HepG2 (cell line): ENCODE measurements around the gene FAM219A. TPM values are rescaled to one million over a fixed set of nuclear protein-coding genes. Genes with fewer than 3 reads are reported as not detected.

Source experiments
- BRCA1 ChIP-seq: sonication (generic); formaldehyde crosslinking; IDR thresholded peaks from 2 replicates; pipeline ENCODE4 v1.4.0; 2020; ENCODE audit warnings: missing genetic modification reagents
- DNMT3B ChIP-seq: conservative IDR thresholded peaks from 2 replicates; pipeline ENCODE4 v1.6.1; 2016; ENCODE audit warnings: missing biosample characterization, control low read depth
- ERF ChIP-seq: IDR thresholded peaks from 2 replicates; pipeline ENCODE4 v1.6.1; 2018; ENCODE audit warnings: missing biosample characterization, missing genetic modification reagents
- FOXJ3 ChIP-seq: sonication (generic); formaldehyde crosslinking; IDR thresholded peaks from 2 replicates; pipeline ENCODE4 v1.4.0; 2020; ENCODE audit warnings: missing genetic modification reagents, mild to moderate bottlenecking, borderline replicate concordance
- NFIB ChIP-seq: sonication (generic); formaldehyde crosslinking; IDR thresholded peaks from 2 replicates; pipeline ENCODE4 v1.9.0; 2021; ENCODE audit warnings: missing genetic modification reagents, mild to moderate bottlenecking, borderline replicate concordance
- NFYC ChIP-seq: IDR thresholded peaks from 2 replicates; pipeline ENCODE4 v1.6.1; 2016; ENCODE audit warnings: missing genetic modification reagents, missing compliant biosample characterization
- PRPF4 ChIP-seq: fragments of 200-400 bp; formaldehyde crosslinking; IDR thresholded peaks from 2 replicates; pipeline ENCODE4 v1.6.1; 2016; ENCODE audit warnings: low read length, low read depth; ENCODE audit not compliant: poor library complexity, severe bottlenecking
- PTBP1 ChIP-seq: fragments of 200-400 bp; formaldehyde crosslinking; IDR thresholded peaks from 2 replicates; pipeline ENCODE4 v1.6.1; 2018; ENCODE audit warnings: low read length, low read depth; ENCODE audit not compliant: poor library complexity, severe bottlenecking
- RFXANK ChIP-seq: IDR thresholded peaks from 2 replicates; pipeline ENCODE4 v1.6.1; 2016
- SP4 ChIP-seq: sonication (generic); formaldehyde crosslinking; IDR thresholded peaks from 2 replicates; pipeline ENCODE4 v1.8.1; 2023; ENCODE audit warnings: mild to moderate bottlenecking, missing genetic modification reagents
- ZBTB20 ChIP-seq: sonication (generic); formaldehyde crosslinking; IDR thresholded peaks from 2 replicates; pipeline ENCODE4 v1.8.1; 2023; ENCODE audit warnings: missing genetic modification reagents, low read depth, mild to moderate bottlenecking, borderline replicate concordance
- ZNF101 ChIP-seq: sonication (generic); formaldehyde crosslinking; IDR thresholded peaks from 2 replicates; pipeline ENCODE4 v1.4.0; 2020; ENCODE audit warnings: mild to moderate bottlenecking, low read depth, missing genetic modification reagents, borderline replicate concordance
- ZNF20 ChIP-seq: sonication (generic); formaldehyde crosslinking; IDR thresholded peaks from 2 replicates; pipeline ENCODE4 v1.4.0; 2020; ENCODE audit warnings: mild to moderate bottlenecking, moderate library complexity, missing genetic modification reagents
- ZNF496 ChIP-seq: sonication (generic); formaldehyde crosslinking; IDR thresholded peaks from 2 replicates; pipeline ENCODE4 v1.8.1; 2023; ENCODE audit warnings: mild to moderate bottlenecking, moderate library complexity, missing genetic modification reagents; ENCODE audit not compliant: insufficient replicate concordance
- ZNF652 ChIP-seq: IDR thresholded peaks from 2 replicates; pipeline ENCODE4 v1.6.1; 2016; ENCODE audit warnings: low read depth, borderline replicate concordance
- ZNF766 ChIP-seq: sonication (generic); formaldehyde crosslinking; IDR thresholded peaks from 2 replicates; pipeline ENCODE4 v1.5.0; 2020; ENCODE audit warnings: missing genetic modification reagents, borderline replicate concordance
- ZNF780A ChIP-seq: sonication (generic); formaldehyde crosslinking; IDR thresholded peaks from 2 replicates; pipeline ENCODE4 v1.8.0; 2022; ENCODE audit warnings: mild to moderate bottlenecking, missing genetic modification reagents, moderate library complexity
- polyA plus RNA-seq, 8 experiments: library from polyadenylated mRNA; depleted of rRNA in 3 of 8; stranded (reverse) in 7 of 8; unstranded in 1 of 8; fragments of >200 nt; fragmentation: Illumina TruSeq in 4 of 8; extraction: Trizol in 4 of 8; gene quantifications; 2 replicates each; pipeline versions ENCODE4 v1.2.1 to v1.2.3, GENCODE V29; 2011 to 2016; ENCODE audit warnings: low read depth in 4 of 8, missing spikeins in 1 of 8, mixed read lengths in 1 of 8; ENCODE audit not compliant: insufficient read depth in 1 of 8
- total RNA-seq, 5 experiments: library from RNA; depleted of rRNA; stranded (reverse); fragments of >200 nt; fragmentation: Illumina TruSeq; extraction: Trizol; gene quantifications; 2 replicates each; pipeline ENCODE4 v1.2.3, GENCODE V29; 2016; ENCODE audit warnings: low read depth in 1 of 5
- TF ChIP-seq, protein P1 (sequence below): sonication (generic); formaldehyde crosslinking; IDR thresholded peaks from 2 replicates; pipeline ENCODE4 v1.5.0; 2020; ENCODE audit warnings: missing genetic modification reagents
- TF ChIP-seq, protein P2 (sequence below): IDR thresholded peaks from 2 replicates; pipeline ENCODE4 v1.4.0; 2020; ENCODE audit warnings: mild to moderate bottlenecking, missing genetic modification reagents
- TF ChIP-seq, protein P3 (sequence below): IDR thresholded peaks from 2 replicates; pipeline ENCODE4 v1.6.1; 2016; ENCODE audit warnings: low read depth, borderline replicate concordance
- TF ChIP-seq, protein P4 (sequence below): sonication (generic); formaldehyde crosslinking; IDR thresholded peaks from 2 replicates; pipeline ENCODE4 v1.4.0; 2020; ENCODE audit warnings: low read depth, missing genetic modification reagents
- TF ChIP-seq, protein P5 (sequence below): IDR thresholded peaks from 2 replicates; pipeline ENCODE4 v1.6.1; 2012; ENCODE audit warnings: inconsistent platforms

FAM219A gene
- total and polyA plus RNA-seq, 2 of the 13 experiments (the other 11 are each of a cell fraction or from before 2014, with no cell fraction given): 3.9 to 6.4 TPM

DNA sequence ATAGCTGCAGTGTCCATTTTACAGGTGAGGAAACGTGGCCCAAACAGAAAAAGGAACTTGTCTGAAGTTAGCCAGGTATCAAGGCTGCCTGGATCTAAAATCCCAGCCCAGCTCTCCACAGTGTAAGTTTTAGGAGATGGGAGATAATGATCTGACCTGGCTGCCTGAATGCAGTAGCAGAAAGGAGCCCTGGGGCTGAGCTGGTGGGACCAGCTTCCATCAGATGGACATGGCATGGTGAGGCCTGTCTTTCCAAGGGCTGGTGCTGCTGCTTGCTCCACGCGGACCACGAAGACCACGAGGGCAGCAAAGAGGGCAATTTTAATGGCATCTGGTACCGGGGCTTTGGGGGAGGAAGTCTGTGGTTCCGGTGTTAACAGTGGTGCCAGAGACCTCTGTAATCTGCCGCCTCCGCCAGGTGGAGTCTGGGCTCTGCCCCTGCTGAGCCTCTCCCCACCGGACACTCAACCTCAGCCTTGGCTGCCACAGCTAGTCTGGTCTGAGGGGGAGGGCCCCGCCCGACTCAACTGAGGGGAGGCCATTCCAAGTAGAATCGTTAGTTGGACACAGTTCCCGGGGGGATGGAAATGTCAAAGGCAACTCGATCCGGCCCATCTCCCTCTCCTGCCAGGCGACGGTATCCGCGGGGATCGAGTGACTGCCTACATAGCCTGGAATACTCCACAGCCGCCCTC lies 82.3 kb downstream of the FAM219A start (continued):
- TF ChIP-seq, protein P1, sequence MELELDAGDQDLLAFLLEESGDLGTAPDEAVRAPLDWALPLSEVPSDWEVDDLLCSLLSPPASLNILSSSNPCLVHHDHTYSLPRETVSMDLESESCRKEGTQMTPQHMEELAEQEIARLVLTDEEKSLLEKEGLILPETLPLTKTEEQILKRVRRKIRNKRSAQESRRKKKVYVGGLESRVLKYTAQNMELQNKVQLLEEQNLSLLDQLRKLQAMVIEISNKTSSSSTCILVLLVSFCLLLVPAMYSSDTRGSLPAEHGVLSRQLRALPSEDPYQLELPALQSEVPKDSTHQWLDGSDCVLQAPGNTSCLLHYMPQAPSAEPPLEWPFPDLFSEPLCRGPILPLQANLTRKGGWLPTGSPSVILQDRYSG (CRISPR knock-in tag): no peak
- TF ChIP-seq PTBP1 (no peak), ZNF780A (CRISPR knock-in tag) (no peak), NFYC (CRISPR knock-in tag) (no peak), ZNF101 (CRISPR knock-in tag) (no peak), NFIB (CRISPR knock-in tag) (no peak), BRCA1 (no peak), DNMT3B (CRISPR knock-in tag) (no peak), FOXJ3 (no peak), PRPF4 (no peak), ZNF496 (CRISPR knock-in tag) (no peak), ZNF652 (CRISPR knock-in tag) (no peak), SP4 (CRISPR knock-in tag) (no peak), ZNF20 (CRISPR knock-in tag) (no peak), ERF (CRISPR knock-in tag) (no peak; the same call in 1 of the 2 replicates), ZBTB20 (CRISPR knock-in tag) (no peak), ZNF766 (CRISPR knock-in tag) (no peak), RFXANK (no peak)
- TF ChIP-seq, protein P2, sequence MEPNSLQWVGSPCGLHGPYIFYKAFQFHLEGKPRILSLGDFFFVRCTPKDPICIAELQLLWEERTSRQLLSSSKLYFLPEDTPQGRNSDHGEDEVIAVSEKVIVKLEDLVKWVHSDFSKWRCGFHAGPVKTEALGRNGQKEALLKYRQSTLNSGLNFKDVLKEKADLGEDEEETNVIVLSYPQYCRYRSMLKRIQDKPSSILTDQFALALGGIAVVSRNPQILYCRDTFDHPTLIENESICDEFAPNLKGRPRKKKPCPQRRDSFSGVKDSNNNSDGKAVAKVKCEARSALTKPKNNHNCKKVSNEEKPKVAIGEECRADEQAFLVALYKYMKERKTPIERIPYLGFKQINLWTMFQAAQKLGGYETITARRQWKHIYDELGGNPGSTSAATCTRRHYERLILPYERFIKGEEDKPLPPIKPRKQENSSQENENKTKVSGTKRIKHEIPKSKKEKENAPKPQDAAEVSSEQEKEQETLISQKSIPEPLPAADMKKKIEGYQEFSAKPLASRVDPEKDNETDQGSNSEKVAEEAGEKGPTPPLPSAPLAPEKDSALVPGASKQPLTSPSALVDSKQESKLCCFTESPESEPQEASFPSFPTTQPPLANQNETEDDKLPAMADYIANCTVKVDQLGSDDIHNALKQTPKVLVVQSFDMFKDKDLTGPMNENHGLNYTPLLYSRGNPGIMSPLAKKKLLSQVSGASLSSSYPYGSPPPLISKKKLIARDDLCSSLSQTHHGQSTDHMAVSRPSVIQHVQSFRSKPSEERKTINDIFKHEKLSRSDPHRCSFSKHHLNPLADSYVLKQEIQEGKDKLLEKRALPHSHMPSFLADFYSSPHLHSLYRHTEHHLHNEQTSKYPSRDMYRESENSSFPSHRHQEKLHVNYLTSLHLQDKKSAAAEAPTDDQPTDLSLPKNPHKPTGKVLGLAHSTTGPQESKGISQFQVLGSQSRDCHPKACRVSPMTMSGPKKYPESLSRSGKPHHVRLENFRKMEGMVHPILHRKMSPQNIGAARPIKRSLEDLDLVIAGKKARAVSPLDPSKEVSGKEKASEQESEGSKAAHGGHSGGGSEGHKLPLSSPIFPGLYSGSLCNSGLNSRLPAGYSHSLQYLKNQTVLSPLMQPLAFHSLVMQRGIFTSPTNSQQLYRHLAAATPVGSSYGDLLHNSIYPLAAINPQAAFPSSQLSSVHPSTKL (CRISPR knock-in tag): no peak
- TF ChIP-seq, protein P3, sequence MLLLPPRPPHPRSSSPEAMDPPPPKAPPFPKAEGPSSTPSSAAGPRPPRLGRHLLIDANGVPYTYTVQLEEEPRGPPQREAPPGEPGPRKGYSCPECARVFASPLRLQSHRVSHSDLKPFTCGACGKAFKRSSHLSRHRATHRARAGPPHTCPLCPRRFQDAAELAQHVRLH (CRISPR knock-in tag): peak; percentile 1; the same call in 1 of the 2 replicates
- TF ChIP-seq, protein P4, sequence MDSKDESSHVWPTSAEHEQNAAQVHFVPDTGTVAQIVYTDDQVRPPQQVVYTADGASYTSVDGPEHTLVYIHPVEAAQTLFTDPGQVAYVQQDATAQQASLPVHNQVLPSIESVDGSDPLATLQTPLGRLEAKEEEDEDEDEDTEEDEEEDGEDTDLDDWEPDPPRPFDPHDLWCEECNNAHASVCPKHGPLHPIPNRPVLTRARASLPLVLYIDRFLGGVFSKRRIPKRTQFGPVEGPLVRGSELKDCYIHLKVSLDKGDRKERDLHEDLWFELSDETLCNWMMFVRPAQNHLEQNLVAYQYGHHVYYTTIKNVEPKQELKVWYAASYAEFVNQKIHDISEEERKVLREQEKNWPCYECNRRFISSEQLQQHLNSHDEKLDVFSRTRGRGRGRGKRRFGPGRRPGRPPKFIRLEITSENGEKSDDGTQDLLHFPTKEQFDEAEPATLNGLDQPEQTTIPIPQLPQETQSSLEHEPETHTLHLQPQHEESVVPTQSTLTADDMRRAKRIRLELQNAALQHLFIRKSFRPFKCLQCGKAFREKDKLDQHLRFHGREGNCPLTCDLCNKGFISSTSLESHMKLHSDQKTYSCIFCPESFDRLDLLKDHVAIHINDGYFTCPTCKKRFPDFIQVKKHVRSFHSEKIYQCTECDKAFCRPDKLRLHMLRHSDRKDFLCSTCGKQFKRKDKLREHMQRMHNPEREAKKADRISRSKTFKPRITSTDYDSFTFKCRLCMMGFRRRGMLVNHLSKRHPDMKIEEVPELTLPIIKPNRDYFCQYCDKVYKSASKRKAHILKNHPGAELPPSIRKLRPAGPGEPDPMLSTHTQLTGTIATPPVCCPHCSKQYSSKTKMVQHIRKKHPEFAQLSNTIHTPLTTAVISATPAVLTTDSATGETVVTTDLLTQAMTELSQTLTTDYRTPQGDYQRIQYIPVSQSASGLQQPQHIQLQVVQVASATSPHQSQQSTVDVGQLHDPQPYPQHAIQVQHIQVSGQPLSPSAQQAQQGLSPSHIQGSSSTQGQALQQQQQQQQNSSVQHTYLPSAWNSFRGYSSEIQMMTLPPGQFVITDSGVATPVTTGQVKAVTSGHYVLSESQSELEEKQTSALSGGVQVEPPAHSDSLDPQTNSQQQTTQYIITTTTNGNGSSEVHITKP (CRISPR knock-in tag): no peak
- TF ChIP-seq, protein P5, sequence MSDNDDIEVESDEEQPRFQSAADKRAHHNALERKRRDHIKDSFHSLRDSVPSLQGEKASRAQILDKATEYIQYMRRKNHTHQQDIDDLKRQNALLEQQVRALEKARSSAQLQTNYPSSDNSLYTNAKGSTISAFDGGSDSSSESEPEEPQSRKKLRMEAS: no peak
